ENCODE measurements around the gene CFAP210.
"Not testable (repeated sequence)": the region's sequence is repeated elsewhere in the genome, so short reads cannot be mapped to it uniquely, and the experiment has no call there.

The CFAP210 gene

GRCh38 chr2:169712791-169713227 is 18.6 kb upstream of the CFAP210 start:
- no peak for DNase-seq (ENCODE audit: low read depth, low spot score)

- no peak for DNase-seq (ENCODE audit: low read depth, low spot score)
Measured at GRCh38 chr2:169711751-169712509, 17.7 kb upstream of the CFAP210 start.

- no peak for DNase-seq (ENCODE audit: low read depth, low spot score)
Measured at GRCh38 chr2:169709981-169710380, 15.8 kb upstream of the CFAP210 start.

GRCh38 chr2:169709331-169709730 is 15.1 kb upstream of the CFAP210 start:
- DNase-seq (ENCODE audit: low read depth, low spot score): no peak

GRCh38 chr2:169707626-169708025 is 13.4 kb upstream of the CFAP210 start:
- no peak for DNase-seq (ENCODE audit: low read depth, low spot score)

GRCh38 chr2:169705927-169706326 is 11.7 kb upstream of the CFAP210 start:
- no peak for DNase-seq (ENCODE audit: low read depth, low spot score)

GRCh38 chr2:169704160-169704708 is 10.0 kb upstream of the CFAP210 start:
- DNase-seq (ENCODE audit: low read depth, low spot score): no peak

GRCh38 chr2:169702996-169703395 is 8.8 kb upstream of the CFAP210 start:
- no peak for DNase-seq (ENCODE audit: low read depth, low spot score)

GRCh38 chr2:169699173-169699572 is 5.0 kb upstream of the CFAP210 start:
- DNase-seq (ENCODE audit: low read depth, low spot score): not testable (repeated sequence)

GRCh38 chr2:169696381-169696780 is 2.2 kb upstream of the CFAP210 start:
- DNase-seq (ENCODE audit: low read depth, low spot score): no peak

GRCh38 chr2:169694894-169695260 is 672 bp upstream of the CFAP210 start:
- no peak for DNase-seq (ENCODE audit: low read depth, low spot score)

GRCh38 chr2:169693360-169693759 is 845 bp downstream of the CFAP210 start:
- DNase-seq (ENCODE audit: low read depth, low spot score): no peak

GRCh38 chr2:169692718-169693117 is 1.5 kb downstream of the CFAP210 start:
- DNase-seq (ENCODE audit: low read depth, low spot score): no peak

GRCh38 chr2:169690958-169691357 is 3.2 kb downstream of the CFAP210 start:
- no peak for DNase-seq (ENCODE audit: low read depth, low spot score)

- DNase-seq (ENCODE audit: low read depth, low spot score): not testable (repeated sequence)
Measured at GRCh38 chr2:169687943-169688342, 6.3 kb downstream of the CFAP210 start.

GRCh38 chr2:169686825-169687224 is 7.4 kb downstream of the CFAP210 start:
- DNase-seq (ENCODE audit: low read depth, low spot score): not testable (repeated sequence)

GRCh38 chr2:169684712-169685111 is 9.5 kb downstream of the CFAP210 start:
- not testable (repeated sequence) for DNase-seq (ENCODE audit: low read depth, low spot score)

GRCh38 chr2:169684135-169684565 is 10.1 kb downstream of the CFAP210 start:
- no peak for DNase-seq (ENCODE audit: low read depth, low spot score)

- DNase-seq (ENCODE audit: low read depth, low spot score): no peak
Measured at GRCh38 chr2:169683425-169684134, 10.6 kb downstream of the CFAP210 start.

- DNase-seq (ENCODE audit: low read depth, low spot score): no peak
Measured at GRCh38 chr2:169683054-169683424, 11.2 kb downstream of the CFAP210 start.

- no peak for DNase-seq (ENCODE audit: low read depth, low spot score)
Measured at GRCh38 chr2:169676850-169677249, 17.4 kb downstream of the CFAP210 start.

- DNase-seq (ENCODE audit: low read depth, low spot score): no peak
Measured at GRCh38 chr2:169676357-169676756, 17.8 kb downstream of the CFAP210 start.

- DNase-seq (ENCODE audit: low read depth, low spot score): no peak
Measured at GRCh38 chr2:169673921-169674320, 20.3 kb downstream of the CFAP210 start.

All from iPS DF 19.7 (cell line).